Keratinocyte (primary cell): ENCODE data around the gene TMEM97. TPM values are rescaled to one million over a fixed set of nuclear protein-coding genes. Genes with fewer than 3 reads are reported as not detected.

Experiments used
- DNase-seq: peaks from one replicate; pipeline ENCODE4 v3.0.0-alpha.2; 2011; ENCODE audit warnings: low read depth, missing footprints, low spot score
- FAIRE-seq: peaks from 2 replicates; lab custom pipeline; 2011; peaks lifted over from hg19 to GRCh38; lab: Jason Lieb, UNC
- H2AFZ ChIP-seq: 2 replicates; pipeline ENCODE4 v1.6.0; 2012; ENCODE audit warnings: low read length, control low read depth, inconsistent platforms; ENCODE audit not compliant: control insufficient read depth
- H3K27ac ChIP-seq: 2 replicates; pipeline ENCODE4 v1.5.1; 2011; ENCODE audit warnings: low read length; ENCODE audit not compliant: control insufficient read depth, insufficient read depth
- H3K27me3 ChIP-seq: 3 replicates; pipeline ENCODE4 v1.6.0; 2011; ENCODE audit warnings: low read length; ENCODE audit not compliant: control insufficient read depth, insufficient read depth; ENCODE audit errors: extremely low read depth
- H3K36me3 ChIP-seq, 2 experiments: 2 replicates in 1 of 2; 3 replicates in 1 of 2; pipeline ENCODE4 v1.5.1; 2011; ENCODE audit warnings: low read length in 2 of 2, mild to moderate bottlenecking in 1 of 2; ENCODE audit not compliant: control insufficient read depth in 2 of 2, insufficient read depth in 2 of 2; ENCODE audit errors: extremely low read depth in 1 of 2
- H3K4me1 ChIP-seq: 3 replicates; pipeline ENCODE4 v1.5.1; 2011; ENCODE audit warnings: low read length; ENCODE audit not compliant: control insufficient read depth, insufficient read depth; ENCODE audit errors: extremely low read depth
- H3K4me2 ChIP-seq: 3 replicates; pipeline ENCODE4 v1.6.0; 2011; ENCODE audit warnings: low read depth, low read length; ENCODE audit not compliant: control insufficient read depth, insufficient read depth; ENCODE audit errors: extremely low read depth
- H3K4me3 ChIP-seq, 3 experiments: fragments of 200-600 bp in 1 of 3; sonication (generic) in 1 of 3; 2 replicates in 2 of 3; 3 replicates in 1 of 3; pipeline ENCODE4 v1.5.1; 2011 to 2016; ENCODE audit warnings: low read length in 3 of 3, mild to moderate bottlenecking in 3 of 3, control low read depth in 2 of 3, inconsistent platforms in 1 of 3, low read depth in 1 of 3, mixed read lengths in 1 of 3, mixed run types in 1 of 3, moderate library complexity in 1 of 3; ENCODE audit not compliant: control insufficient read depth in 2 of 3, insufficient read depth in 2 of 3; ENCODE audit errors: extremely low read depth in 1 of 3
- H3K79me2 ChIP-seq: 2 replicates; pipeline ENCODE4 v1.6.0; 2012; ENCODE audit warnings: low read length; ENCODE audit not compliant: control insufficient read depth, insufficient read depth
- H3K9ac ChIP-seq: 3 replicates; pipeline ENCODE4 v1.6.0; 2011; ENCODE audit warnings: low read length; ENCODE audit not compliant: control insufficient read depth, insufficient read depth; ENCODE audit errors: extremely low read depth
- H3K9me1 ChIP-seq: 3 replicates; pipeline ENCODE4 v1.6.0; 2011; ENCODE audit warnings: low read length; ENCODE audit not compliant: control insufficient read depth, insufficient read depth; ENCODE audit errors: extremely low read depth
- H3K9me3 ChIP-seq: 2 replicates; pipeline ENCODE4 v1.5.1; 2012; ENCODE audit warnings: low read depth, low read length; ENCODE audit not compliant: control insufficient read depth
- H4K20me1 ChIP-seq: 3 replicates; pipeline ENCODE4 v1.6.0; 2011; ENCODE audit warnings: low read length; ENCODE audit not compliant: control insufficient read depth, insufficient read depth; ENCODE audit errors: extremely low read depth
- EZH2 ChIP-seq: IDR thresholded peaks from one replicate; pipeline ENCODE4 v1.6.1; 2012; ENCODE audit warnings: inconsistent platforms, mild to moderate bottlenecking, low read length, moderate library complexity
- dilution Hi-C: fragments of 300-500 bp; cut with MboI; formaldehyde crosslinking; loops from one replicate; pipeline ENCODE4 v1.7.0; 2020; ENCODE audit warnings: low sequenced_read_pairs; ENCODE audit not compliant: extremely low pct_ligation_motif_present
- polyA plus RNA-seq, 5 experiments: library from polyadenylated mRNA; depleted of rRNA in 3 of 5; stranded (reverse) in 3 of 5; stranded (forward) in 1 of 5; unstranded in 1 of 5; fragments of >200 nt; gene quantifications; 1 replicate in 1 of 5; 2 replicates in 3 of 5; 3 replicates in 1 of 5; pipeline versions ENCODE4 v1.2.1 to v1.2.3, GENCODE V29; 2011 to 2012; ENCODE audit warnings: missing spikeins in 2 of 5, low read depth in 1 of 5, low replicate concordance in 1 of 5
- TF ChIP-seq, protein P1 (sequence below), 3 experiments: IDR thresholded peaks in 1 of 3; conservative IDR thresholded peaks in 1 of 3; optimal IDR thresholded peaks in 1 of 3; 2 replicates in 2 of 3; 3 replicates in 1 of 3; pipeline versions ENCODE3 to v1.5.1; 2011; ENCODE audit warnings: low read length in 3 of 3, mild to moderate bottlenecking in 3 of 3, moderate library complexity in 2 of 3, control low read depth in 1 of 3, inconsistent platforms in 1 of 3; ENCODE audit not compliant: insufficient read depth in 2 of 3; ENCODE audit errors: extremely low read depth in 1 of 3

Gene TMEM97
- polyA plus RNA-seq, 1 donor (not counting 4 experiments of a cell fraction or from before 2014, with no cell fraction given) = 29.9 TPM

GRCh38 chr17:28341516-28341915 is 22.5 kb downstream of the TMEM97 start:
- dilution Hi-C loops = no loop called here
- Histone ChIP-seq H3K36me3 (peaks cover 56 to 61% of the 10 kb centered on the region in 2 experiments), H2AFZ (no peak overlapping the region), H3K4me3 (no peak overlapping the region), H3K9me3 (no peaks in the 10 kb centered on the region), H3K9me1 (peaks cover 10% of the 10 kb centered on the region), H4K20me1 (peaks cover 18% of the 10 kb centered on the region), H3K9ac (no peak overlapping the region), H3K4me1 (peaks cover 40% of the 10 kb centered on the region), H3K79me2 (peaks cover 44% of the 10 kb centered on the region), H3K4me2 (no peak overlapping the region), H3K27me3 (no peaks in the 10 kb centered on the region), H3K27ac (no peak overlapping the region)
- no peak for DNase-seq
- no peak for TF ChIP-seq EZH2
- TF ChIP-seq, protein P1, sequence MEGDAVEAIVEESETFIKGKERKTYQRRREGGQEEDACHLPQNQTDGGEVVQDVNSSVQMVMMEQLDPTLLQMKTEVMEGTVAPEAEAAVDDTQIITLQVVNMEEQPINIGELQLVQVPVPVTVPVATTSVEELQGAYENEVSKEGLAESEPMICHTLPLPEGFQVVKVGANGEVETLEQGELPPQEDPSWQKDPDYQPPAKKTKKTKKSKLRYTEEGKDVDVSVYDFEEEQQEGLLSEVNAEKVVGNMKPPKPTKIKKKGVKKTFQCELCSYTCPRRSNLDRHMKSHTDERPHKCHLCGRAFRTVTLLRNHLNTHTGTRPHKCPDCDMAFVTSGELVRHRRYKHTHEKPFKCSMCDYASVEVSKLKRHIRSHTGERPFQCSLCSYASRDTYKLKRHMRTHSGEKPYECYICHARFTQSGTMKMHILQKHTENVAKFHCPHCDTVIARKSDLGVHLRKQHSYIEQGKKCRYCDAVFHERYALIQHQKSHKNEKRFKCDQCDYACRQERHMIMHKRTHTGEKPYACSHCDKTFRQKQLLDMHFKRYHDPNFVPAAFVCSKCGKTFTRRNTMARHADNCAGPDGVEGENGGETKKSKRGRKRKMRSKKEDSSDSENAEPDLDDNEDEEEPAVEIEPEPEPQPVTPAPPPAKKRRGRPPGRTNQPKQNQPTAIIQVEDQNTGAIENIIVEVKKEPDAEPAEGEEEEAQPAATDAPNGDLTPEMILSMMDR (optimal IDR thresholded peaks at IDR 0.05 in 1 of 3, IDR thresholded peaks at IDR 0.05 in 1 of 3, conservative IDR thresholded peaks at IDR 0.05 in 1 of 3; ENCODE audit: extremely low read depth in 1 of 3, insufficient read depth in 2 of 3, low read length in 3 of 3) = no peak
- FAIRE-seq = no peak

DNA sequence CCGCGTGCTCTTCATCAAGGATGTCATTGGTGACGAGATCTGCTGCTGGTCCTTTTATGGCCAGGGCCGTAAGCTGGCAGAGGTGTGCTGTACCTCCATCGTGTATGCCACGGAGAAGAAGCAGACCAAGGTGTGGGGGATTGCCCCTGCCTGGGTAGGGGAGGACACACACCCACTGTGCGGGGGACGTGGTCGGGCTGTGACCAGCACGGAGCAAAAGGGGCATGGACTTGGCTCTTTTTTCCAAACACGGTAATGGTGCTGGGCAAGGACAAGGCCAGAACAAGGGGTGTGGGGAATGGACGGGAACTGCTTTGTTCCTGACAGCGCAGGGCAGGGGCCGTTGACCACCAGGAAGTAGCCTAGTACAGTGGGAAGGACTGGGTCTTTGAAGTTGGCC is 23.3 kb downstream of the TMEM97 start:
- TF ChIP-seq EZH2 = no peak
- TF ChIP-seq, protein P1 (optimal IDR thresholded peaks at IDR 0.05 in 1 of 3, IDR thresholded peaks at IDR 0.05 in 1 of 3, conservative IDR thresholded peaks at IDR 0.05 in 1 of 3; ENCODE audit: extremely low read depth in 1 of 3, insufficient read depth in 2 of 3, low read length in 3 of 3) = no peak
- Histone ChIP-seq H3K9me3 (no peaks in the 10 kb centered on the region), H3K4me3 (no peak overlapping the region), H2AFZ (no peak overlapping the region), H3K79me2 (peaks cover 37% of the 10 kb centered on the region), H3K9me1 (peaks cover 7% of the 10 kb centered on the region), H3K27me3 (no peaks in the 10 kb centered on the region), H3K27ac (no peak overlapping the region), H3K4me2 (no peak overlapping the region), H3K36me3 (peaks cover 58 to 59% of the 10 kb centered on the region in 2 experiments), H3K4me1 (peaks cover 40% of the 10 kb centered on the region), H3K9ac (no peak overlapping the region), H4K20me1 (peaks cover 10% of the 10 kb centered on the region)
- DNase-seq (no peak), FAIRE-seq (no peak)
- dilution Hi-C loops = no loop called here
